WTC11 (cell line): ENCODE data around the gene CDK6. TPM values are rescaled to one million over a fixed set of nuclear protein-coding genes. Genes with fewer than 3 reads are reported as not detected.
A peak's percentile ranks its signal among the peaks of the same experiment; 100 is the strongest.

Source experiments
- ATAC-seq: fragments of 200-7000 bp; cut with Tn5 transposase; 2 replicates; pipeline ENCODE4 v1.10.0; 2021; ENCODE audit warnings: mild to moderate bottlenecking, moderate library complexity
- CTCF ChIA-PET: fragments of 300-600 bp; sonication (Branson Sonifier 250); formaldehyde crosslinking; loops from one replicate; lab custom pipeline; 2021; ENCODE audit warnings: antibody characterized with exemption; lab: Charles Lee
- POLR2A ChIA-PET: fragments of 350-600 bp; sonication (Branson Sonifier 250); formaldehyde crosslinking; loops from one replicate; lab custom pipeline; 2021; ENCODE audit warnings: antibody characterized with exemption; lab: Charles Lee
- DNase-seq: peaks from one replicate; pipeline ENCODE4 v3.0.0; 2021; ENCODE audit warnings: low spot score
- H3K27ac Mint-ChIP-seq: 2 replicates; pipeline ENCODE4 v1.8.0; 2021; ENCODE audit warnings: mixed read lengths
- H3K27me3 Mint-ChIP-seq: 2 replicates; pipeline ENCODE4 v1.8.0; 2021; ENCODE audit warnings: low read depth, mild to moderate bottlenecking, moderate library complexity, mixed read lengths
- H3K36me3 Mint-ChIP-seq: 2 replicates; pipeline ENCODE4 v1.8.0; 2021; ENCODE audit warnings: mixed read lengths
- H3K4me1 Mint-ChIP-seq: 2 replicates; pipeline ENCODE4 v1.8.0; 2022; ENCODE audit warnings: mixed read lengths
- H3K4me3 Mint-ChIP-seq: 2 replicates; pipeline ENCODE4 v1.8.0; 2021; ENCODE audit warnings: mild to moderate bottlenecking, moderate library complexity, mixed read lengths
- H3K9me3 Mint-ChIP-seq: 2 replicates; pipeline ENCODE4 v1.8.0; 2021; ENCODE audit warnings: mixed read lengths
- AFF4 ChIP-seq: sonication (generic); formaldehyde crosslinking; IDR thresholded peaks from 2 replicates; pipeline ENCODE4 v1.8.1; 2023; ENCODE audit warnings: mild to moderate bottlenecking, missing genetic modification reagents, borderline replicate concordance
- ATF6 ChIP-seq: sonication (generic); formaldehyde crosslinking; IDR thresholded peaks from 2 replicates; pipeline ENCODE4 v1.8.1; 2023; ENCODE audit warnings: mild to moderate bottlenecking, missing genetic modification reagents
- ERG ChIP-seq: fragments of 250-450 bp; sonication (Bioruptor Pico); IDR thresholded peaks from 2 replicates; pipeline ENCODE4 v1.8.0; 2021; ENCODE audit warnings: mild to moderate bottlenecking
- IRF2 ChIP-seq: sonication (generic); formaldehyde crosslinking; IDR thresholded peaks from 2 replicates; pipeline ENCODE4 v1.8.0; 2022; ENCODE audit warnings: low read depth, missing genetic modification reagents, borderline replicate concordance
- TEAD1 ChIP-seq: sonication (generic); formaldehyde crosslinking; IDR thresholded peaks from 2 replicates; pipeline ENCODE4 v1.8.0; 2022; ENCODE audit warnings: mild to moderate bottlenecking, missing genetic modification reagents
- ZNF138 ChIP-seq: sonication (generic); formaldehyde crosslinking; conservative IDR thresholded peaks from 2 replicates; pipeline ENCODE4 v1.8.1; 2022; ENCODE audit warnings: mild to moderate bottlenecking, moderate library complexity, missing genetic modification reagents
- ZNF232 ChIP-seq: sonication (generic); formaldehyde crosslinking; IDR thresholded peaks from 2 replicates; pipeline ENCODE4 v1.8.0; 2022; ENCODE audit warnings: mild to moderate bottlenecking, missing genetic modification reagents
- ZNF396 ChIP-seq: fragments of 250-450 bp; sonication (Bioruptor Pico); IDR thresholded peaks from 2 replicates; pipeline ENCODE4 v1.8.0; 2021; ENCODE audit warnings: mild to moderate bottlenecking, moderate library complexity, borderline replicate concordance
- ZNF425 ChIP-seq: fragments of 250-450 bp; sonication (Bioruptor Pico); conservative IDR thresholded peaks from 2 replicates; pipeline ENCODE4 v1.9.0; 2021; ENCODE audit warnings: mild to moderate bottlenecking
- ZNF532 ChIP-seq: fragments of 250-450 bp; sonication (Bioruptor Pico); IDR thresholded peaks from 2 replicates; pipeline ENCODE4 v1.9.0; 2021; ENCODE audit warnings: mild to moderate bottlenecking, borderline replicate concordance
- ZSCAN18 ChIP-seq: fragments of 250-450 bp; sonication (Bioruptor Pico); IDR thresholded peaks from 2 replicates; pipeline ENCODE4 v2.1.2; 2022; ENCODE audit warnings: mild to moderate bottlenecking, moderate library complexity
- total RNA-seq: library from RNA; stranded (reverse); gene quantifications from 3 replicates; pipeline ENCODE4 v1.2.3, GENCODE V29; 2021

The CDK6 gene
- total RNA-seq, 1 experiment from 2014 or later: 47.2 TPM

- TF ChIP-seq ATF6 (CRISPR knock-in tag): no peak
Observed at GRCh38 chr7:92691578-92691977, 144.8 kb downstream of the CDK6 start (continued).

GRCh38 chr7:92685136-92686042 lies 151.0 kb downstream of the CDK6 start:
- ATAC-seq (peak; percentile 45), DNase-seq (no peak)
- ChIA-PET CTCF (interaction anchor here (1.2 kb wide), 1 partner anchor 147 kb away, joined by 5 read pairs; no protein-coding TSS in a partner anchor), POLR2A (no interaction called here)
- Mint-ChIP-seq H3K4me3 (no peak overlapping the region), H3K36me3 (no peaks in the 10 kb centered on the region), H3K27me3 (peaks cover 5% of the 10 kb centered on the region; the same call in 1 of the 2 replicates), H3K4me1 (peaks cover 42% of the 10 kb centered on the region), H3K9me3 (no peaks in the 10 kb centered on the region), H3K27ac (peak overlapping the region; percentile 55; the same call in 1 of the 2 replicates)
- no peak for TF ChIP-seq AFF4 (CRISPR knock-in tag)
- TF ChIP-seq ZSCAN18 (CRISPR knock-in tag): peak; percentile 89; the same call in 1 of the 2 replicates
- 0 out of 2 replicates have a peak, but pooled peaks have one; percentile 38 for TF ChIP-seq ZNF425
- TF ChIP-seq ERG (CRISPR knock-in tag): 0 out of 2 replicates have a peak, but pooled peaks have one; percentile 22
- no peak for TF ChIP-seq IRF2 (CRISPR knock-in tag)
- TF ChIP-seq ZNF138: no peak
- 0 out of 2 replicates have a peak, but pooled peaks have one; percentile 66 for TF ChIP-seq ZNF532 (CRISPR knock-in tag)
- TF ChIP-seq TEAD1 (CRISPR knock-in tag): no peak
- TF ChIP-seq ATF6 (CRISPR knock-in tag): no peak
- peak; percentile 93 for TF ChIP-seq ZNF396
- TF ChIP-seq ZNF232 (CRISPR knock-in tag): no peak
